Transverse colon (tissue), 4 donors: ENCODE results near the gene CELF4. TPM values are rescaled to one million over a fixed set of nuclear protein-coding genes. Genes with fewer than 3 reads are reported as not detected.

Experiments used
- DNase-seq: peaks from one replicate; pipeline ENCODE4 v3.0.0-alpha.2; 2019
- H3K27ac ChIP-seq, 4 donors: fragments of 200-600 bp; sonication (generic); 2 replicates each; pipeline ENCODE4 v1.5.1; 2016 to 2018; ENCODE audit warnings: inconsistent platforms in 4 of 4
- H3K27me3 ChIP-seq: fragments of 200-600 bp; sonication (generic); 2 replicates; pipeline ENCODE4 v1.5.1; 2017; ENCODE audit warnings: inconsistent platforms
- H3K36me3 ChIP-seq, 4 donors: fragments of 200-600 bp; sonication (generic); 2 replicates each; pipeline ENCODE4 v1.5.1; 2017 to 2019; ENCODE audit warnings: inconsistent platforms in 4 of 4
- H3K4me1 ChIP-seq, 4 donors: fragments of 200-600 bp; sonication (generic); 2 replicates each; pipeline ENCODE4 v1.5.1; 2017 to 2020; ENCODE audit warnings: inconsistent platforms in 4 of 4
- H3K4me3 ChIP-seq, 4 donors: fragments of 200-600 bp; sonication (generic); 1 replicate in 1 of 4; 2 replicates in 3 of 4; pipeline versions ENCODE4 v1.5.1 to v1.6.1; 2017 to 2019; ENCODE audit warnings: inconsistent platforms in 4 of 4
- H3K9me3 ChIP-seq, 2 donors: fragments of 200-600 bp; sonication (generic); 2 replicates each; pipeline ENCODE4 v1.5.1; 2017 to 2019; ENCODE audit warnings: inconsistent platforms in 2 of 2
- EP300 ChIP-seq: sonication (generic); formaldehyde crosslinking; IDR thresholded peaks from one replicate; pipeline ENCODE4 v1.6.1; 2017; ENCODE audit warnings: antibody characterized with exemption, low read depth
- POLR2A ChIP-seq: fragments of 450-650 bp; IDR thresholded peaks from one replicate; pipeline ENCODE4 v1.6.1; 2016; ENCODE audit warnings: antibody characterized with exemption, mild to moderate bottlenecking, moderate library complexity
- POLR2AphosphoS5 ChIP-seq, 3 donors: sonication (generic); formaldehyde crosslinking; IDR thresholded peaks; one replicate each; pipeline ENCODE4 v1.6.1; 2016; ENCODE audit warnings: antibody characterized with exemption in 3 of 3
- WGBS, 2 donors: methylation state at CpG; one replicate each; pipeline ENCODE4 v1.1.5; 2018; ENCODE audit warnings: low coverage in 1 of 2; 5-methylcytosine and 5-hydroxymethylcytosine counted together
- in situ Hi-C, 4 donors: fragments of 200-750 bp; cut with MboI; loops; one replicate each; pipeline versions ENCODE4 v1.15.0 to v1.15.1; 2017; ENCODE audit warnings: low sequenced_read_pairs in 3 of 4, low pct_ligation_motif_present in 1 of 4, low pct_unique_long_range_greater_than_20kb in 1 of 4
- intact Hi-C: fragments of 100-400 bp; cut with DNase I; formaldehyde crosslinking; loops from one replicate; pipeline ENCODE4 v1.15.1; 2023; ENCODE audit warnings: low total_unique reads
- total RNA-seq, 4 donors: library from RNA; depleted of rRNA; stranded (reverse); fragments of >200 nt; gene quantifications; one replicate each; pipeline ENCODE4 v1.1.0, GENCODE V29; 2016
- TF ChIP-seq, protein P1 (sequence below), 5 experiments: fragments of 200-600 bp in 3 of 5; fragments of 450-650 bp in 2 of 5; sonication (generic) in 3 of 5; IDR thresholded peaks; 1 replicate in 2 of 5; 2 replicates in 3 of 5; pipeline ENCODE4 v1.5.1; 2016 to 2017; ENCODE audit warnings: antibody characterized with exemption in 5 of 5, inconsistent platforms in 3 of 5, mild to moderate bottlenecking in 2 of 5, moderate library complexity in 1 of 5

CELF4 gene
- total RNA-seq, 4 donors from 2014 or later = 0.14 to 0.75 TPM; not detected in 2

DNA sequence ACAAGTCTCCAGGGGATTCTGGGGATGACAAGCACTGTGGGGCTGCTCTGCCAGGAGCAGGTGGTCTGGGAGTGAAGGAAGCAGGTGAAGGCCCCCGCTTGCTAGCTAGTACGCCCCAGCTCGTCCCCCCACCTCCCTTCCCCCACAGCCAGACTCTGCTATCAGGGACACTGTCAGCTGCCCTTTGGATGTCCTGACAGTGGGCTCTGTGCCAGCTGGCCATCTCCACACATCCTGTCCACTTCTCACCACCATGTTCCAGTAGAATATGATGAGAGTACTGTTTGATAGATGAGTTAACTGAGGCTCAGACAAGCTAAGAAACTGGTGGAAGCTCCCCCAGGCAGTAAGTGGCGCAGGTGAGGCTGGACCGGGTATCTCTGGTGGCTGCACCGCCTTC is 276.2 kb downstream of the CELF4 start:
- in situ Hi-C loops = no loop called here
- no peaks in the 10 kb centered on the region for H3K36me3 ChIP-seq
- no peaks in the 10 kb centered on the region for H3K27me3 ChIP-seq
- 74% methylated on average over 6 of the region's 6 CpGs; no CpG with 5 or more reads in 1 of the 2 donors for WGBS, 2 donors
- TF ChIP-seq EP300 (no peak), POLR2A (no peak), POLR2AphosphoS5 (IDR thresholded peaks at IDR 0.05) (no peak)
- TF ChIP-seq, protein P1, sequence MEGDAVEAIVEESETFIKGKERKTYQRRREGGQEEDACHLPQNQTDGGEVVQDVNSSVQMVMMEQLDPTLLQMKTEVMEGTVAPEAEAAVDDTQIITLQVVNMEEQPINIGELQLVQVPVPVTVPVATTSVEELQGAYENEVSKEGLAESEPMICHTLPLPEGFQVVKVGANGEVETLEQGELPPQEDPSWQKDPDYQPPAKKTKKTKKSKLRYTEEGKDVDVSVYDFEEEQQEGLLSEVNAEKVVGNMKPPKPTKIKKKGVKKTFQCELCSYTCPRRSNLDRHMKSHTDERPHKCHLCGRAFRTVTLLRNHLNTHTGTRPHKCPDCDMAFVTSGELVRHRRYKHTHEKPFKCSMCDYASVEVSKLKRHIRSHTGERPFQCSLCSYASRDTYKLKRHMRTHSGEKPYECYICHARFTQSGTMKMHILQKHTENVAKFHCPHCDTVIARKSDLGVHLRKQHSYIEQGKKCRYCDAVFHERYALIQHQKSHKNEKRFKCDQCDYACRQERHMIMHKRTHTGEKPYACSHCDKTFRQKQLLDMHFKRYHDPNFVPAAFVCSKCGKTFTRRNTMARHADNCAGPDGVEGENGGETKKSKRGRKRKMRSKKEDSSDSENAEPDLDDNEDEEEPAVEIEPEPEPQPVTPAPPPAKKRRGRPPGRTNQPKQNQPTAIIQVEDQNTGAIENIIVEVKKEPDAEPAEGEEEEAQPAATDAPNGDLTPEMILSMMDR (IDR thresholded peaks at IDR 0.05) = no peak
- DNase-seq = no peak
- H3K4me3 ChIP-seq = no peak overlapping the region
- no peaks in the 10 kb centered on the region for H3K9me3 ChIP-seq
- intact Hi-C loops = no loop called here
- H3K4me1 ChIP-seq = no peaks in the 10 kb centered on the region
- H3K27ac ChIP-seq = no peak overlapping the region

DNA sequence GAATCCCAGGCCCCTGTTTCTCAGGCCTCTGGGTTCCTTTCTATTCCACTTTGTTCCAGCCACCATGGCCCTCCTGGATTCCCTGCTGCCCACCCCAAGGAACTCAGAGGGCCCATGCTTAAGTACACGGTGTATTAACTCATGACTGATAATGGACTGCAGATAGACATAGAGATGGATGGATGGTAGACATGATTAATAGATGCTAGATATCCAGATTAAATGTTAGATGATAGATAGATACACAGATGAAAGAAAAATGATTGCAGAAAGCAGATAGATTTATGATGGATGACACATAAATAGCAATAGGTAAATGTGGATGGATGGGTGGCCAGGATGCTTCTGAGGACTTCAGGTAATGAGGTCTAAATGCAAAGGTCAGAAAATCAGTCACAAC is 278.0 kb downstream of the CELF4 start:
- 20 to 50% methylated on average over 1 of the region's 1 CpG for WGBS, 2 donors
- TF ChIP-seq POLR2A (no peak), EP300 (no peak), POLR2AphosphoS5 (IDR thresholded peaks at IDR 0.05) (no peak)
- TF ChIP-seq, protein P1 (IDR thresholded peaks at IDR 0.05) = no peak

DNA sequence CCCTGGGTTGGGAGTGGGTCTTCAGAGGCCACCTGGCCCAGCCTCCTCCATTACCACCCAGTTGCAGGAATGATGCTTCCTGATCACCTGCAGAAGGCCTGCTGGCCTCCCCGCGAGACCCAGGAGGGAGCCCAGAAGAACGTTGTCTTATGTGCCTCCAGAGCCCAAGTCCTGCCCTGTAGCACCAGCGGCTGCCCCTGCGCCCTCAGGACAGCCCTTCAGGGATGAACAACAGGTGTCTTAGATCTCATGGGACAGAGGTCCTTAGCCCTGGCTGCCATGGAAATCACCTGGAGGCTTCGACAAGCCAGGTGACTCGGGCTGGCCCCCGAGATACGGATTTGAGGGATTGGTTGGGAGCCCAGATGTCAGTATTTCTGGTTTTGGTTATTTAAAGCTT is 278.8 kb downstream of the CELF4 start:
- WGBS, 2 donors = 86% methylated on average over 9 of the region's 9 CpGs; no CpG with 5 or more reads in 1 of the 2 donors
- no peaks in the 10 kb centered on the region for H3K27me3 ChIP-seq
- H3K4me3 ChIP-seq = no peak overlapping the region
- no peak for TF ChIP-seq POLR2A
- TF ChIP-seq, protein P1 (IDR thresholded peaks at IDR 0.05) = no peak
- TF ChIP-seq POLR2AphosphoS5 (IDR thresholded peaks at IDR 0.05) = no peak
- no peak for TF ChIP-seq EP300
- intact Hi-C loops = no loop called here
- no peak overlapping the region for H3K27ac ChIP-seq
- in situ Hi-C loops = no loop called here
- DNase-seq = no peak
- no peaks in the 10 kb centered on the region for H3K4me1 ChIP-seq
- no peaks in the 10 kb centered on the region for H3K9me3 ChIP-seq
- no peaks in the 10 kb centered on the region for H3K36me3 ChIP-seq

More for the DNA sequence above, 278.0 kb downstream of the CELF4 start:
- in situ Hi-C loops (no loop called here), intact Hi-C loops (no loop called here)
- Histone ChIP-seq H3K27me3 (no peaks in the 10 kb centered on the region), H3K4me3 (no peak overlapping the region), H3K27ac (no peak overlapping the region), H3K36me3 (no peaks in the 10 kb centered on the region), H3K4me1 (no peaks in the 10 kb centered on the region), H3K9me3 (no peaks in the 10 kb centered on the region)
- DNase-seq = no peak

DNA sequence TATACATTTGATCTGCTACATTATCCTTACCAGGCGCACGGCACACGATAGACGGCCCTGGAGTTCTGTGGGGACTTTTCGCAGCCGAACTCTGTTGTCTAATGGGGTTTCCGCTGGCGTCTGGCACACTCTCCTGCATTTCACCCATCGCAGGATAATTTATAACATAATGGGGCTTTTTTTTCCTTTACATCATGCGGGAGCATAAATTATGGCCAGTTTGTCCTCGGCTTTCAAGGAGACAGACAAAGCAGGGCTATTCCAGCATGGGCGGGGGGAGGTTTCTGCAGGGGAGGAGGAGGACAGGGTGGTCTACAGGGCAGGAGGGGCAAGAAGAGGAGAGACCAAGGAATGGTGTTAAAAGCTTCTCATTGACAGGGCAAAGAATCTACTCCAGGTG is 279.8 kb downstream of the CELF4 start:
- no peaks in the 10 kb centered on the region for H3K4me1 ChIP-seq
- no peak overlapping the region for H3K27ac ChIP-seq
- intact Hi-C loops = no loop called here
- no peak for TF ChIP-seq POLR2A
- TF ChIP-seq, protein P1 (IDR thresholded peaks at IDR 0.05) = no peak
- TF ChIP-seq EP300 = no peak
- TF ChIP-seq POLR2AphosphoS5 (IDR thresholded peaks at IDR 0.05) = no peak
- H3K4me3 ChIP-seq = no peak overlapping the region
- DNase-seq = no peak
- in situ Hi-C loops = no loop called here
- H3K9me3 ChIP-seq = no peaks in the 10 kb centered on the region
- WGBS, 2 donors = 26 to 61% methylated on average over 3 to 12 of the region's 12 CpGs
- H3K27me3 ChIP-seq = no peaks in the 10 kb centered on the region
- H3K36me3 ChIP-seq = no peaks in the 10 kb centered on the region
